Activated T-cell treated with anti-CD3 and anti-CD28 coated beads, Interleukin-2, amount 50 U/mL, for 24 hours (primary cell): Measurements from ENCODE around the gene KCNIP2.

Source experiments
- DNase-seq: peaks from one replicate; pipeline ENCODE4 v3.0.0-alpha.2; 2020
- H3K27ac Mint-ChIP-seq: 2 replicates; pipeline ENCODE4 v1.8.0; 2020; ENCODE audit warnings: mild to moderate bottlenecking, mixed read lengths
- H3K27me3 Mint-ChIP-seq: 2 replicates; pipeline ENCODE4 v1.8.0; 2020; ENCODE audit warnings: mixed read lengths
- H3K36me3 Mint-ChIP-seq: 2 replicates; pipeline ENCODE4 v1.8.0; 2020; ENCODE audit warnings: low read depth, mixed read lengths
- H3K4me1 Mint-ChIP-seq: 2 replicates; pipeline ENCODE4 v1.8.0; 2020; ENCODE audit warnings: low read depth, mixed read lengths
- H3K4me3 Mint-ChIP-seq: 2 replicates; pipeline ENCODE4 v1.8.0; 2020; ENCODE audit warnings: mild to moderate bottlenecking, moderate library complexity, mixed read lengths
- H3K9me3 Mint-ChIP-seq: 2 replicates; pipeline ENCODE4 v1.8.0; 2020; ENCODE audit warnings: mixed read lengths

The KCNIP2 gene

GRCh38 chr10:101843032-101844021 is at the start of gene KCNIP2:
Gene KCNIP2, minus strand, starts transcription at chr10:101843800. Its CDS starts 232 bp downstream, at chr10:101843568.
- Mint-ChIP-seq H3K27me3 (peaks cover 21% of the 10 kb centered on the region), H3K4me3 (peak within 1 kb of the TSS; percentile 67), H3K27ac (peak within 1 kb of the TSS; percentile 45), H3K4me1 (peaks cover 49% of the 10 kb centered on the region), H3K36me3 (peaks cover 26% of the 10 kb centered on the region), H3K9me3 (no peaks in the 10 kb centered on the region)
- DNase-seq = peak; percentile 70

DNA sequence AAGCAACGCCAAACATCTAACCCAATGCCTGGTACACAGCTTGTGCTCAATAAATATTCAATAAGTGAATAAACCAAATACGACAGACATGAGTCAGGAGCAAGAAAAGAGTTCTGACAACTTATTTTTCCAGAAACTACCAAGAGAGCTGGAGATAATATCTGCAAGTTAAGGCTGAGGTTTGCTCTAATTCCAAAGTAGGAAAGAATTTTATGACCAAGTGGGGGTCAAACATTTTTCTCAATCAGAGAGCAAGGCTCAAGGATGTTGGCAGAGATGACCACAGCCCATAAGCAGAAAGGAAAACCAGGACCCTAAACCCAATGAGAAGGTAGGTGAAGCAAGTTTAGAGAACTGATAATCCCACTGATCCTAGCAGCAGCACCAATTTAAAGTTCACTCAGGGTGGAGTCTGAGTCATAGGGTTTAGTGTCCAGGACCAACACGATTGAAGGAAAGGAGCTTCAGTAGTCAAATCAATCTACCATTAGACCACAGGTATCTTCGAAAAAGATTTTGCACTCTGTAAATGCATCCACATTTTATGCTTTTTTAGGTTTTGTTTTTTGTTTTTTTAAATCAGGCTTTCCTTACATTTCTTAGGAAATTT is 49.3 kb upstream of the KCNIP2 start:
- Mint-ChIP-seq H3K9me3 (no peaks in the 10 kb centered on the region), H3K36me3 (peaks cover 10% of the 10 kb centered on the region), H3K27me3 (no peaks in the 10 kb centered on the region), H3K4me1 (peaks cover 30% of the 10 kb centered on the region), H3K27ac (no peak overlapping the region), H3K4me3 (no peak overlapping the region)
- DNase-seq = no peak

- DNase-seq = peak; percentile 74
- Mint-ChIP-seq H3K27me3 (no peaks in the 10 kb centered on the region), H3K4me1 (peaks cover 9% of the 10 kb centered on the region), H3K36me3 (peaks cover 26% of the 10 kb centered on the region), H3K27ac (no peak overlapping the region), H3K9me3 (no peaks in the 10 kb centered on the region), H3K4me3 (no peak overlapping the region)
Observed at GRCh38 chr10:101889256-101890210, 45.9 kb upstream of the KCNIP2 start.

DNA sequence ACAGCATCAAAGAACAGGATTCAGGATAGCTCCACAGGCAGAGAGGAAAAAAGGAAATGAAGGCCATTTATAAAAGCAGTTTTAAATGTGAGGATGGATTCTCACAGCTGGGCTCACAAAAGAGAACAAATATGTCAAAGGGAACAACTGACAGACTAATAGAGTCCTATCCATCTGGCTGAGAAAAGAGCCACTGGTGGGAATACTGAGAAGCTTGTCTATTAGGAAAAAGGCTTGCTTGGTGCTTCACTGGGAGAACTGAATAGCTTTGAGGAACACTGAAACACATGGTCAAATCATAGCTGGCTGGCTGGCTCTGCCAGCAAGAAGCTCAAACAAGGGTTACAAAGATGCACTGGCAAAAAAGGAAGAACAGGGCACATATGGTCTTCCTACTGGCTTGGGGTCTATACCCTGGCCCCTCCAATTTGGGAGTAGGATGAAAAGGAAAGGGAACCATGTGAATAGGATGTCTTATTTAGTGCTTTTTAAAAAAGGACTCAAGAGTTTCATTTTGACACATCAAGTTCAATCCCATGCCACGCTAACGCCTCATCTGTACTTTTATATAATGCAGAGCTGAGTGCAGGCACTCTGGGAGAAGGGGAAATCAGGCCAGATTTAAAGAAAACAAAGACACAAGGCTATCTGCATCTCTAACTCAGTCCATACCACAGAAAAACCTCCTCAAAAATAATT is 44.8 kb upstream of the KCNIP2 start:
- peaks cover 28% of the 10 kb centered on the region for H3K36me3 Mint-ChIP-seq
- no peak overlapping the region for H3K4me3 Mint-ChIP-seq
- H3K27ac Mint-ChIP-seq = no peak overlapping the region
- no peaks in the 10 kb centered on the region for H3K27me3 Mint-ChIP-seq
- H3K9me3 Mint-ChIP-seq = no peaks in the 10 kb centered on the region
- no peak for DNase-seq
- peaks cover 9% of the 10 kb centered on the region for H3K4me1 Mint-ChIP-seq

DNA sequence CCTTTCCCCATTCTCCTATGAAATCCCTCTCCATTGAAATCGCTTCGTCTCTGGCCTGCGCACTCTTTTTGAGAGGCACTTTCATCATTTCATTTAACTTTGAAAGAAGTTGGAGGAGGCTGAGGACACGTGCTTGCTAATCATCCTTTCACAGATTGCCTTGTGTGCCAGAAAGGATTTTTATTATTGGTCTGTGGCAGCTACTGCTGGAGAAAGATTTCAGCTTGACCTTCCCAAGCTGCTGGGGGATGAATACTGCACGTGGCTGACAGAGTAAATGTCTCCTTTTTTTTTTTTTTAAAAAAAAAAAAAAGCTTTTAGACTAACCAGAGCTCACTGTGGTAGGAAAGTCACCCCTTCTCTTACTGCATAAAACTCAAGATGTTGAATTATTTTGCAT is 44.2 kb upstream of the KCNIP2 start:
- H3K27me3 Mint-ChIP-seq = no peaks in the 10 kb centered on the region
- no peak overlapping the region for H3K4me3 Mint-ChIP-seq
- peaks cover 7% of the 10 kb centered on the region for H3K4me1 Mint-ChIP-seq
- DNase-seq = no peak
- H3K9me3 Mint-ChIP-seq = no peaks in the 10 kb centered on the region
- H3K27ac Mint-ChIP-seq = no peak overlapping the region
- peaks cover 28% of the 10 kb centered on the region for H3K36me3 Mint-ChIP-seq

- H3K27ac Mint-ChIP-seq = no peak overlapping the region
- H3K36me3 Mint-ChIP-seq = peaks cover 30% of the 10 kb centered on the region
- H3K4me3 Mint-ChIP-seq = no peak overlapping the region
- H3K9me3 Mint-ChIP-seq = no peaks in the 10 kb centered on the region
- no peak for DNase-seq
- no peaks in the 10 kb centered on the region for H3K27me3 Mint-ChIP-seq
- peaks cover 7% of the 10 kb centered on the region for H3K4me1 Mint-ChIP-seq
Observed at GRCh38 chr10:101886521-101887312, 43.1 kb upstream of the KCNIP2 start.

- peaks cover 25% of the 10 kb centered on the region for H3K36me3 Mint-ChIP-seq
- H3K4me3 Mint-ChIP-seq = no peak overlapping the region
- H3K27me3 Mint-ChIP-seq = no peaks in the 10 kb centered on the region
- no peaks in the 10 kb centered on the region for H3K9me3 Mint-ChIP-seq
- no peak for DNase-seq
- peaks cover 4% of the 10 kb centered on the region for H3K4me1 Mint-ChIP-seq
- no peak overlapping the region for H3K27ac Mint-ChIP-seq
Observed at GRCh38 chr10:101881036-101881774, 37.6 kb upstream of the KCNIP2 start.

GRCh38 chr10:101880232-101880573 is 36.6 kb upstream of the KCNIP2 start:
- H3K9me3 Mint-ChIP-seq = no peaks in the 10 kb centered on the region

DNA sequence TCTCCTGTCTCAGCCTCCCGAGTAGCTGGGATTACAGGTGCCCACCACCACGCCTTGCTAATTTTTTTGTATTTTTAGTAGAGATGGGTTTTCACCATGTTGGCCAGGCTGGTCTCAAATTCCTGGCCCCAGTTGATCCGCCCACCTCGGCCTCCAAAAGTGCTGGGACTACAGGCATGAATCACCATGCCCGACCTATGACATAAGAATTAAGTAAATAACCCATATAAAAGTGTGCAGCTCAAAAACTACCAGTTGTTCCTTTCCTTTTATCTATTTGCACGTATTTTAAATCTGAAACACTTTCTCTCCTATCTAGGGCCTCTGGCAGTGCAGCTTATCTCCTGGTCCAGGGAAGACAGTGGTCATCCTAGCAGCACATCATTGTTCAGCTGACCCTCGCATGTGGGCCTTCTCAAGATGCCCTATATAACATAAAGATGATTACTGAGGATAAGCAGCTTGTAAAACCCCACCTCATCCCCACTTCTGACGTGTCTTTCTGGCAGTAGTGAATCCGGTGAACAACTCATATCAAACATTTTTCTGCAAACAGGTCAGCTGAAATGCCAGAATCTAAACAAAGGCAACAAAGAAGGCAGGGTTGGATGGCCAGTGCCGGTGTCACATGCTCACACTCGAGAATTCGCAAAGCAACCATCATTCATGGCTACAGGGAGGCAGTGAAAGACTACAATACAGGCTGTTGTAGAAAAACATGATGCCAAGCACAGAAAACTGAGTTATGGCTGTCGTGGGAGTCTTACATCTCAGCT is 36.0 kb upstream of the KCNIP2 start:
- Mint-ChIP-seq H3K27ac (no peak overlapping the region), H3K9me3 (no peaks in the 10 kb centered on the region), H3K4me3 (no peak overlapping the region), H3K4me1 (peaks cover 12% of the 10 kb centered on the region), H3K36me3 (peaks cover 21% of the 10 kb centered on the region), H3K27me3 (no peaks in the 10 kb centered on the region)
- no peak for DNase-seq

More at GRCh38 chr10:101880232-101880573, 36.6 kb upstream of the KCNIP2 start:
- H3K36me3 Mint-ChIP-seq = peaks cover 21% of the 10 kb centered on the region
- no peak overlapping the region for H3K4me3 Mint-ChIP-seq
- H3K4me1 Mint-ChIP-seq = peaks cover 10% of the 10 kb centered on the region
- no peak overlapping the region for H3K27ac Mint-ChIP-seq
- no peak for DNase-seq
- H3K27me3 Mint-ChIP-seq = no peaks in the 10 kb centered on the region

DNA sequence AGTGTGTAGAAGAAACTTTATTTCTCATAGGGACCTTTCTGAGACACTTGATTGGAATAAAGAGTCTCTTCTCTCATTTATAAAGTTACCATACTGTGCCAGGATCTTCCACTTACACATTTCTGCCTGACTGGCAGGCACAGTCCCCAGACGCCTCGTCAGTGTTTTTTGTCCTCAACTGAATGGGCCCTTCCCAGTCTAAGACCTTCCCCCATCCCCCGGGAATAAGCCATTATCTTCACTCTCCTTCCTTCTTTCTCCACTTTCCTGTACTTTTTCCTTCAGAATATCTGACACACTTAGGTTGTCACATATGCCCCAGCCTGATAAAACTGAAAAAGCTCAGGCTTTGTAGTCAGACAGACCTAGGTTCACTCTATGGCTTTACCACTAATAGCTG is 35.3 kb upstream of the KCNIP2 start:
- Mint-ChIP-seq H3K27ac (no peak overlapping the region), H3K9me3 (no peaks in the 10 kb centered on the region), H3K27me3 (no peaks in the 10 kb centered on the region), H3K36me3 (peaks cover 18% of the 10 kb centered on the region), H3K4me3 (no peak overlapping the region), H3K4me1 (peaks cover 12% of the 10 kb centered on the region)
- DNase-seq = no peak

GRCh38 chr10:101875068-101875688 is 31.6 kb upstream of the KCNIP2 start:
- Mint-ChIP-seq H3K27ac (no peak overlapping the region), H3K27me3 (no peaks in the 10 kb centered on the region), H3K36me3 (peaks cover 19% of the 10 kb centered on the region), H3K4me3 (no peak overlapping the region), H3K4me1 (peaks cover 12% of the 10 kb centered on the region), H3K9me3 (no peaks in the 10 kb centered on the region)
- DNase-seq = no peak

GRCh38 chr10:101874252-101874651 is 30.7 kb upstream of the KCNIP2 start:
- no peak overlapping the region for H3K4me3 Mint-ChIP-seq
- DNase-seq = no peak
- H3K36me3 Mint-ChIP-seq = peaks cover 14% of the 10 kb centered on the region
- H3K4me1 Mint-ChIP-seq = peaks cover 12% of the 10 kb centered on the region
- no peaks in the 10 kb centered on the region for H3K27me3 Mint-ChIP-seq
- H3K27ac Mint-ChIP-seq = no peak overlapping the region
- H3K9me3 Mint-ChIP-seq = no peaks in the 10 kb centered on the region
